ENCODE measurements around the gene ICAM3.

GRCh38 chr19:10374931-10375330 lies 35.5 kb upstream of the ICAM3 start:
- TF ChIP-seq POLR2AphosphoS5 (IDR thresholded peaks at IDR 0.05; ENCODE audit: borderline replicate concordance, low read depth, low read length) = no peak
- no peak for TF ChIP-seq EZH2 (IDR thresholded peaks at IDR 0.05)
- no peak for TF ChIP-seq FOXP2 (optimal IDR thresholded peaks at IDR 0.05; ENCODE audit: control extremely low read depth, extremely low read length, insufficient read depth)
